T-helper 22 cell (primary cell): ENCODE data around the gene ZC3H7A.

Experiments
- DNase-seq: peaks from one replicate; pipeline ENCODE4 v3.0.0-alpha.2; 2020; ENCODE audit warnings: low read depth

ZC3H7A gene

GRCh38 chr16:11736903-11737302 lies 60.2 kb downstream of the ZC3H7A start:
- DNase-seq, result no peak

- no peak for DNase-seq
Measured at GRCh38 chr16:11735787-11736186, 61.3 kb downstream of the ZC3H7A start.

GRCh38 chr16:11734653-11735043 lies 62.4 kb downstream of the ZC3H7A start:
- no peak for DNase-seq

DNA sequence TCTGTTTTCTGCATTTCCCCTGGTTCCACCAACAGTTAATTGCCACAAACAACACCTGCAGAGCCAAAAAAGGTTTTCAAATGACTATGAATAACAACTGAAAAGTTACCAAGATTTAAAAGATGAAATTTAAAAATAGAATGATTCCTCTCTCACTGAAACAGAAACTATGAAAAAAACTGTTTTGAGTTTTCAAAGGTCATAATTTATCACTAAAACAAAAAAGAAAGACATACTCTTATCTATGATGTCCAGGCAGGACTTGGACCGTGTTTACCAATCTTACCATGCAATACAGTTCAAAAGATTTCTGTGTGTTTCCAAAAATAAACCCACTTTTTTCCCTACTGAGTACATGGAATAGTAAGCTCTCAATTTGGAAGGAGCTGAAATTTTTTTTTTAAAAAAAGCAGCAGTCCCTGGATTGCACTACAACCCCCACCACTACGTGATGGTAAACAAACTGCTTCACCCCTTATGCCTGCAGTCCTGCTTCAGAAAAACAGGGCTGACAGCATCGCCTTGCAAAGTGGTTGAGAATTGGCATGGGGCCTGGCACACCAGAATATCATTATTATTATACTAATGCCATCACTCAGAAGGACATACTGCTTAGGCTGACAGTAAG lies 62.9 kb downstream of the ZC3H7A start:
- no peak for DNase-seq

DNA sequence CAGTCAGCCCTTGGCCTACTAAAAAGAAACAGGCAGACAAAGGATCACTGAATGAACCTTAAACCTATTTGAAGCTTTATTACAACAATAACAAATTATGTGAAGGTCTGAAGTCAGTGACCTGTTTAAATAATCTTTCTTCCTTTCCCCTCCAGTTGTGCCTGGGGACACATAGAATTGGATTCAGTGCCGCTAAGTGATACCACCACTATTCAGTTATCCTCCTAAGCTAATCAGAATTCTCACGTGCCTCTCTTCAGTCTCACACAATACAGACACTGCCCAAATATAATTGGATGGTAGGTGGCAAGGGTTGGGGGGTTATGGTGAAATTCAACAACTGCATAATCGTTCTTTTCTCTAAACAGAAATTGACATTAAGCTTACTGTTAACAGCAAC lies 65.8 kb downstream of the ZC3H7A start:
- no peak for DNase-seq

DNA sequence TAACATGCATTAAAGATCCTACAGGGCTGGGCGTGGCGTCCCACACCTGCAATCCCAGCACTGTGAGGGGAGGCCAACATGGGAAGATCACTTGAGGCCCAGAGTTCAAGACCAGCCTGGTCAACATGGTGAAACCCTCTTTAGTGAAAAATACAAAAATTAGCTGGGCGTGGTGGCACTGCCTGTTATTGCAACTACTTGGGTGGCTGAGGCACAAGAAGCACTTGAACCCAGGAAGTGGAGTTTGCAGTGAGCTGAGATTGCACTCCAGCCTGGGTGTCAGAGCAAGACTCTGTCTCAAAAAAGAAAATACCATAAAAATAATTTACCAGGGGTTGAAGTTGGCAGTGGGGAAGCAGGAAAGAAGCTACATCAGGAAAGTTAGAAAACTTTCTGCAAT lies 67.3 kb downstream of the ZC3H7A start:
- DNase-seq, result no peak

DNA sequence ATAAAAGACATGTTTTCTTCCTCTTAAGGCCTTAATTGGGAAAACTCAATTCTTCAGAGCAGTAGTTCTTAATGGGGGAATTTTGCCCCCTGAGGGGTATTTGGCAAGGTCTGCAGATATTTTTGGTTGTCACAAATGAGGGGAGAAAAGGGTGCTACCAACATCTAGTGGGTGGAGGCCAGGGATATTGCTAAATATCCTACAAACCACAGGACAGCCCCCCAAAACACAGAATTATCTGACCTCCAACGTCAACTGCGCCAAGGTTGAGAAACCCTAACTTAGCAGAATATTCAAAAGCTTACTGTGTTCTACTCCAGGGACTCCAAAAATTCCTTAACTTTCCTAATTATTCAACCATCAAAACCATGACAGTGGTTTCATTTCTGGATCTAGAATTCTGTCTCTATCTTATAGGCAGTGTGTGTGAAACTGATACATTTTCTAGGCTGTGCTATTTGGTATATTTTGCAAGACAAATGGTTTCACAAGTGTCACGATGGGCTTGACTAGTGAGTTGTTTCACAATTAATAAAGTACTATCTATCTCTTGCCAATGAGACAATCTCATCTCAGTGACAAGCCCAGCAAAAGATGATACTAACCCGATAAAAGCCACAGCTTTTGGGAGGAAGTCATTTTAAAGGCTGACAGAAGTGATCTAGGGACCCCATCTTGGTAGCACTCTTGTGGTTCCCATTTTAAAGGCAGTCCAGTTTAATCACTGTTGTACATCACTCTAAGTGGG lies 69.1 kb downstream of the ZC3H7A start:
- no peak for DNase-seq

- no peak for DNase-seq
Measured at GRCh38 chr16:11726008-11726407, 71.0 kb downstream of the ZC3H7A start.

DNA sequence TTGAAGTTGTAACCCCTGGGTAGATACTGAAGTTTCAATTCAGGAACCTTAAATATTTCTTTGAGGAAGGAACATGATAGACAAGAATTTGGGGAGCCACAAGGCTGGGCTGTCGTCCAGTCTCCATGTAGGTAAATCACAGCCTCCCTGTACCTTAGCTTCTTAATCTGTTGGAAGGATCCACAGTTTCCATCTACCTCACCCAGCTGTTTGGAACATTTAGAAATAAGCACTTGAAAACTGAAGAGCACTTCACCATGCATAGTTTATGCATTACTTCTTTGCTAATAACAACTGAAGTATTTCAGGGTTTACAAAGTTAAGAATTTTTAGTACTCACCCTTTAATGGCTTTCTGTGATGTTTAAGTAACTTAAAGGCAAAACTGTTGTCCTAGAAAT lies 71.6 kb downstream of the ZC3H7A start:
- DNase-seq, result no peak

DNA sequence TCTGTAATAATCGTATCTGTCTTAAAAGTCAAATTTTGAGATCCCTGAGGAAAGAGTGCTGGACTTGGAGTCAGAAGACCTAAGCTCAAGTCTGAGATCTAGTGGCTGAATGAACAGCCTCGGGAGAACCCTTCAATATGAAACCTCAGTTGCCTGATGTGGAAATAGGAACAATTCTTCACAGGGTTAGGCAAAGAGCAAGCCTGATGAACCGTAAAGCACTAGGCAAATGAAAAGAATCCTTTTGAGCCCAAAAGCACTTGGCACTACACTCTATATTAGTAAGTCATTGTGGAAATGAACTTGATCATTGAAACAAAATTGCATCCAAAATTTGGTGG lies 74.6 kb downstream of the ZC3H7A start:
- no peak for DNase-seq

DNA sequence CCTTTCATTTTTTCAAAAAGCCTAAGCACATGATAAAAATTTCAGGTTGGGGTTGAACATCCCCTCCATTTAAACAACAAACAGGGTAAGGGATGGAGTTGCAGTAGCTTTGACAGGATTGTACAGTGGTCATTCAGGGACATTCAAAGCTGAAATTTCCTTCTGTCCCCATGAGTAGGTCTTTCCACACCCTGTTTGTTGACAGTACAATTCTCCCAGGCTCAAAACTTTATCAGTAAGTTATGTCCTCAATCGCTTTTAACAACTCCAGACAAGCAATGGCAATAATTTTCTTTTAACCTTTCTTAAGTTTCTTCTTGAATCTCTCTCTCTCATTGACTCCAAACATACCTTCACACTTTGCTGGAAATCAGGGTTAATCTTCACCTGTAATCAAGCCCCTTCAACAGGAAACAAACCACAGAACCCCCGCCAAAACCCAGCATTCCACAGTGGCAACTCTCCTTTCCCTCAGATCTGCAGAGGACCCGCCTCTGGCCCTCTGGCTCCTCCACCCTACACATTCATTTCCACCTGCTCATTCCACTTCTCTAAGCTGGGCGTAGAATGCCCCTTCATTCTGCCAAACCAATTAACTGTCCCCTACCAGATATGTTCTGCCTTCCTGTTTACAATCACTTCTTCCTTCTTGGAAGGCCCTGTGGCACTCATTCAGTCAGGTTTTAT lies 75.1 kb downstream of the ZC3H7A start:
- DNase-seq, result no peak

- DNase-seq, result no peak
Measured at GRCh38 chr16:11719762-11720161, 77.3 kb downstream of the ZC3H7A start.

- no peak for DNase-seq
Measured at GRCh38 chr16:11719171-11719570, 77.9 kb downstream of the ZC3H7A start.

DNA sequence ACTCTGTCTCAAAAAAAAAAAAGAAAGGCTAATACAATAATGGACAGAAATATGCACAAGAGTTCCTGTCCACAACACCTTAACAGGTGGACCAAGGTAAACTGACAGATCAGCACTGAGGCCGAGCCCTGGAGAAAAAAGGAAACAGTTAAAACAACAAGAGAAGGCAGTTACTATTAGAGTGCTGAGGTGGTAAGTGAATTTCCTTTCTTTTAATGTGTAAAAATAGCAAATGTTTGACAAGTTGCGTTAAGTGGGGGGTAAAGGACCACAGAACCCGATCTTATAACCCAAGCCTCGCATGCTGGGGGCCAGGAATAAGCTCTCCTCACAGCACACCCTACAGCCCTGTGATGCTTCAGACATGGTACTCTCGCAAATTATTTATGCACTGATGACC lies 79.2 kb downstream of the ZC3H7A start:
- no peak for DNase-seq

- no peak for DNase-seq
Measured at GRCh38 chr16:11716336-11716735, 80.7 kb downstream of the ZC3H7A start.

DNA sequence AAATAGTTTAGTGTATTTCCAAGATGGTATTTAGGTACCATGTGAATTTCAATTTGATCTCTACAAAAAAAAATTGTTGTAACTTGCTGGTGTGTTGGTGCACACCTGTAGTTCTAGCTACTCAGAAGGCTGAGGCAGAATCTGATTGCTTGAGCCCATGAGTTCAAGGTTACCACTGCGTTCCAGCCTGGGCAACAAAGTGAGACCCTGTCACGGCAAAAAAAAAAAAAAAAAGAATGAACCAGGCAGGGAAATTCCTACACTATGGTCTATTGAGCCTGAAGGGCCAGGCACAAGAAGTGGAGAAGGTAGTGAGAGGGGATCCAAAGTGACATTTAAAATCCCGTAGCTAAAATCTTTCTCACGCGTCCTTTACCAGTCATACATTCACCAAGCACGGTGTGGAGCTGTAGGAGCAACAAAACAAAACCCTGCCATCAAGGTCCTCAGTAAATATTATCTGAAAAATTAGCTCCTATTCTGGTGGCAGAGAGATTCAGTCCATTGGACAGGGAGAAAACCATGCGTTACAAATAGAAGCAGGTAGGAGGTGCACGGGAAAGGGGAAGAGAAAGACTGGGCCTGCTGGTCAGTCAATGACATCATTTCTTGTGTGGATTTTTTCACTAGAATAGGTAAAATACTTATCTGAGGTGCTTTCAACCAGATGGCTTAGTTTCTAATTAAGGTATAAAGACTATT lies 81.7 kb downstream of the ZC3H7A start:
- no peak for DNase-seq

GRCh38 chr16:11712122-11712521 lies 84.9 kb downstream of the ZC3H7A start:
- no peak for DNase-seq

- DNase-seq, result no peak
Measured at GRCh38 chr16:11711662-11712061, 85.4 kb downstream of the ZC3H7A start.

DNA sequence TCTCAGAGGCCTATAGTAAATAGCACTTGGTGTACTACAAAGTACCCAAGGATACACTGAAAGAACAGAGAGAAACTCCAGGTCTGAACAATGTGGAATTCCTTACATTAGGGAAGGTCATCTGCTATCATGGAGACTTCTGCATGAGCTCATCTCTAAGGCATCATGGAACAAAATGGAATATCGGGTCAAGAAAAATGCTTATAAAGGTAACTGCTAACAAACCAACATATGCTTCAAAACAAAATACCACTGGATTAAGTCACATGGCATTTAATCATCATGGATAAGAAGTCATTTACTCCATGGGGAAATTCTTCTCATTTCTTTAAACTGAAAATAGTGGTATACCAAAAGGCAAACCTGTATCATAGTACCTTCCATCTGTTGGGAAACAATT lies 88.6 kb downstream of the ZC3H7A start:
- no peak for DNase-seq

DNA sequence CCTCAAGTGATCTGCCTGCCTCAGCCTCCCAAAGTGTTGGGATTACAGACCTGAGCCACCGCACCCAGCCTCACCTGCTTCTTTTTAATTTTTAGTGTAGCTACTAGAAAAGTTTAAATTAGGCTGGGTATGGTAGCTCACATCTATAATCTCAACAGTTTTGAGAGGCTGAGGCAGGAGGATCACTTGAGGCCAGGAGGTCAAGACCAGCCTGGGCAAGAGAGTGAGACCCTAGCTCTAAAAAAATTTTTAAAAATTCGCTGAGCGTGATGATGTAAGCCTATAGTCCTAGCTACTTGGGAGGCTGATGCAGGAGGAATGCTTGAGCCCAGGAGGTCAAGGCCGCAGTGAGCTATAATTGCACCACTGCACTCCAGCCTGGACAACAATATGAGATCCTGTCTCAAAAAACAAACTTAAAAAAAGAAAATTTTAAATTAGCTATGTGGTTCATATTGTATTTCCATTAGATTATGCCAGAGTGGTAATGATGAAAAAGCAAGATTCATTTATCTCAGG lies 89.3 kb downstream of the ZC3H7A start:
- DNase-seq, result no peak

- DNase-seq, result no peak
Measured at GRCh38 chr16:11706180-11706742, 90.8 kb downstream of the ZC3H7A start.

DNA sequence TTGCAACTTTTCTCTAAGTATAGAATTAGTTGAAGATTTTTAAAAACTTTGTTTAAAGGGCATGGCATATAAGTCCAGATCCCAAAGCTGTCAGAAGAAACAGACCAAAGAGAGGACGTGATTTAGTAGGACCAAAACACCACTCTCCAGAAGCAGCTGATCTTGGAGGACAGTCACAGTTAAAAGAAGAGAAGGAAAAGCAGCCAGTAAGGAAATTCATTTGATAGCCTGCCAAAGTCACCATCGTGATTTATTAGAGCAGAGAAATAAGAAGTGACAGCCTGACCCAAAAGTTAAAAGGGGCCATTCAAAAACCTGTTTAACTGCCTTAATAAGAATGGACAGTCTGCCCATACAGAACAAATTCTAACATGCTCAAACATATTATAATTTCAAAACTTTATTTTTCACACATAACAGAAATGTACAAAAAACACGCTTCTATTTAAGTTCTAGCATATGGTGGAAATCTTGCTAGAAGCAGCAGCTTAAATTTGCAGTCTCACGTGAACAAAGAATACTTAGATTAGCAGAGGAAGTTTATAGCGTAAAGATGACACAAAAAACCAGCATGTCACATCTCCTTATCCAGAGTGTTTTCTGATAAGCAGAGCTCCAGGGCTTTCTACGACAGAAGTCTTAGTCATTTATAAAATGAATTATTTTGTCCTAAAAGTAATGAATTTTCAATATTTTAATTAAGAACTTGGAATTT lies 91.6 kb downstream of the ZC3H7A start:
- no peak for DNase-seq
